Vagina (tissue), 2 donors: ENCODE measurements around the gene POLR1D. TPM values are rescaled to one million over a fixed set of nuclear protein-coding genes. Genes with fewer than 3 reads are reported as not detected.

Source experiments
- DNase-seq, 2 donors: peaks; one replicate each; pipeline ENCODE4 v3.0.0-alpha.2; 2017; ENCODE audit errors: extremely low spot score in 2 of 2
- H3K27ac ChIP-seq: fragments of 200-600 bp; sonication (generic); one replicate; pipeline ENCODE4 v1.5.1; 2019
- H3K27me3 ChIP-seq: fragments of 200-600 bp; sonication (generic); one replicate; pipeline ENCODE4 v1.5.1; 2019
- H3K36me3 ChIP-seq, 2 donors: fragments of 200-600 bp; sonication (generic); one replicate each; pipeline ENCODE4 v1.5.1; 2017 to 2019
- H3K4me1 ChIP-seq: fragments of 200-600 bp; sonication (generic); one replicate; pipeline ENCODE4 v1.5.1; 2019
- H3K4me3 ChIP-seq, 2 donors: fragments of 200-600 bp; sonication (generic); 1 replicate in 1 of 2; 2 replicates in 1 of 2; pipeline ENCODE4 v1.5.1; 2016 to 2019
- H3K9me3 ChIP-seq: fragments of 200-600 bp; sonication (generic); one replicate; pipeline ENCODE4 v1.5.1; 2019
- CTCF ChIP-seq, 3 experiments: fragments of 450-650 bp in 2 of 3; fragments of 200-600 bp in 1 of 3; sonication (generic) in 1 of 3; IDR thresholded peaks; one replicate each; pipeline ENCODE4 v1.5.1; 2017 to 2019; ENCODE audit warnings: antibody characterized with exemption in 3 of 3, mild to moderate bottlenecking in 2 of 3, moderate library complexity in 2 of 3
- POLR2A ChIP-seq, 2 donors: fragments of 450-650 bp; IDR thresholded peaks; one replicate each; pipeline ENCODE4 v1.6.1; 2017; ENCODE audit warnings: antibody characterized with exemption in 2 of 2, mild to moderate bottlenecking in 2 of 2, moderate library complexity in 2 of 2
- POLR2AphosphoS5 ChIP-seq, 2 donors: sonication (generic); formaldehyde crosslinking; IDR thresholded peaks; one replicate each; pipeline ENCODE4 v1.9.0; 2017; ENCODE audit warnings: antibody characterized with exemption in 2 of 2, mild to moderate bottlenecking in 2 of 2, low read depth in 1 of 2; ENCODE audit not compliant: insufficient read depth in 1 of 2
- intact Hi-C: fragments of 100-400 bp; cut with DNase I; formaldehyde crosslinking; loops from one replicate; pipeline ENCODE4 v1.15.1; 2023
- total RNA-seq: library from RNA; depleted of rRNA; stranded (reverse); fragments of >200 nt; gene quantifications from one replicate; pipeline ENCODE4 v1.2.3, GENCODE V29; 2016

Gene POLR1D
- total RNA-seq, result 74.2 TPM

GRCh38 chr13:27621366-27622101 lies at the start of gene POLR1D:
Gene POLR1D (plus strand): TSS chr13:27621892. CDS start chr13:27621984, 92 bp downstream.
- H3K36me3 ChIP-seq, result peaks cover 0 to 4% of the 10 kb centered on the region in 2 donors
- no peaks in the 10 kb centered on the region for H3K27me3 ChIP-seq
- no peaks in the 10 kb centered on the region for H3K9me3 ChIP-seq
- TF ChIP-seq CTCF (IDR thresholded peaks at IDR 0.05), result no peak
- peak in 1 of 2 donors; percentile 86 for TF ChIP-seq POLR2AphosphoS5 (IDR thresholded peaks at IDR 0.05; ENCODE audit: insufficient read depth in 1 of 2, low read depth in 1 of 2)
- peak in 1 of 2 donors; percentile 55 for TF ChIP-seq POLR2A (IDR thresholded peaks at IDR 0.05)
- H3K4me1 ChIP-seq, result peaks cover 60% of the 10 kb centered on the region
- H3K27ac ChIP-seq, result peak within 1 kb of the TSS; percentile 98
- DNase-seq, result peak in 1 of 2 donors; percentile 94
- intact Hi-C loops, result no loop called here
- peak within 1 kb of the TSS; percentile 67 to 96 for H3K4me3 ChIP-seq

GRCh38 chr13:27572234-27572901 lies 49.3 kb upstream of the POLR1D start:
- intact Hi-C loops, result no loop called here
- Histone ChIP-seq H3K9me3 (no peaks in the 10 kb centered on the region), H3K36me3 (peaks cover 0 to 15% of the 10 kb centered on the region in 2 donors), H3K4me3 (no peak overlapping the region), H3K27me3 (no peaks in the 10 kb centered on the region), H3K27ac (no peak overlapping the region), H3K4me1 (no peaks in the 10 kb centered on the region)
- no peak for DNase-seq
- no peak for TF ChIP-seq POLR2A (IDR thresholded peaks at IDR 0.05)

GRCh38 chr13:27573265-27573664 lies 48.4 kb upstream of the POLR1D start:
- no peak overlapping the region for H3K4me3 ChIP-seq
- H3K27ac ChIP-seq, result no peak overlapping the region
- intact Hi-C loops, result no loop called here
- no peaks in the 10 kb centered on the region for H3K4me1 ChIP-seq
- peaks cover 0 to 7% of the 10 kb centered on the region in 2 donors for H3K36me3 ChIP-seq
- no peak for TF ChIP-seq POLR2A (IDR thresholded peaks at IDR 0.05)
- TF ChIP-seq CTCF (IDR thresholded peaks at IDR 0.05), result no peak
- no peak for TF ChIP-seq POLR2AphosphoS5 (IDR thresholded peaks at IDR 0.05; ENCODE audit: insufficient read depth in 1 of 2, low read depth in 1 of 2)
- DNase-seq, result no peak
- no peaks in the 10 kb centered on the region for H3K9me3 ChIP-seq
- H3K27me3 ChIP-seq, result no peaks in the 10 kb centered on the region

- Histone ChIP-seq H3K9me3 (no peaks in the 10 kb centered on the region), H3K27ac (no peak overlapping the region), H3K4me3 (no peak overlapping the region), H3K36me3 (no peaks in the 10 kb centered on the region), H3K4me1 (no peaks in the 10 kb centered on the region), H3K27me3 (no peaks in the 10 kb centered on the region)
- intact Hi-C loops, result no loop called here
- no peak for DNase-seq
- TF ChIP-seq CTCF (IDR thresholded peaks at IDR 0.05) (no peak), POLR2A (IDR thresholded peaks at IDR 0.05) (no peak), POLR2AphosphoS5 (IDR thresholded peaks at IDR 0.05; ENCODE audit: insufficient read depth in 1 of 2, low read depth in 1 of 2) (no peak)
Measured at GRCh38 chr13:27574661-27575060, 47.0 kb upstream of the POLR1D start.

- no peak for TF ChIP-seq POLR2AphosphoS5 (IDR thresholded peaks at IDR 0.05; ENCODE audit: insufficient read depth in 1 of 2, low read depth in 1 of 2)
- TF ChIP-seq POLR2A (IDR thresholded peaks at IDR 0.05), result no peak
- no peak for TF ChIP-seq CTCF (IDR thresholded peaks at IDR 0.05)
- H3K9me3 ChIP-seq, result no peaks in the 10 kb centered on the region
- H3K4me3 ChIP-seq, result no peak overlapping the region
- DNase-seq, result no peak
- intact Hi-C loops, result no loop called here
- H3K4me1 ChIP-seq, result no peaks in the 10 kb centered on the region
- H3K36me3 ChIP-seq, result no peaks in the 10 kb centered on the region
- H3K27ac ChIP-seq, result no peak overlapping the region
- no peaks in the 10 kb centered on the region for H3K27me3 ChIP-seq
Measured at GRCh38 chr13:27578121-27579030, 43.3 kb upstream of the POLR1D start.
